Stimulated activated naive CD8-positive, alpha-beta T cell treated with anti-CD3 and anti-CD28 coated beads, Interleukin-15, amount 100 ng/mL, for 72 hours (primary cell): ENCODE data around the gene MSH6.

Source experiments
- ATAC-seq: fragments of 150-1000 bp; cut with Tn5 transposase; 2 replicates; pipeline ENCODE4 v1.10.0; 2021; ENCODE audit warnings: mild to moderate bottlenecking, moderate library complexity
- DNase-seq, 2 donors: peaks; one replicate each; pipeline ENCODE4 v3.0.0; 2021 to 2022
- H3K27ac Mint-ChIP-seq, 2 donors: one replicate each; pipeline ENCODE4 v1.8.0; 2022; ENCODE audit warnings: mild to moderate bottlenecking in 2 of 2, mixed read lengths in 2 of 2, moderate library complexity in 2 of 2
- H3K27me3 Mint-ChIP-seq: one replicate; pipeline ENCODE4 v1.8.0; 2022; ENCODE audit warnings: mixed read lengths
- H3K4me1 Mint-ChIP-seq: one replicate; pipeline ENCODE4 v1.8.0; 2022; ENCODE audit warnings: mild to moderate bottlenecking, mixed read lengths
- H3K4me3 Mint-ChIP-seq, 2 donors: one replicate each; pipeline ENCODE4 v1.8.0; 2022; ENCODE audit warnings: mild to moderate bottlenecking in 2 of 2, mixed read lengths in 2 of 2, moderate library complexity in 1 of 2
- H3K9me3 Mint-ChIP-seq, 2 donors: one replicate each; pipeline ENCODE4 v1.8.0; 2022; ENCODE audit warnings: mixed read lengths in 2 of 2

Gene MSH6

DNA sequence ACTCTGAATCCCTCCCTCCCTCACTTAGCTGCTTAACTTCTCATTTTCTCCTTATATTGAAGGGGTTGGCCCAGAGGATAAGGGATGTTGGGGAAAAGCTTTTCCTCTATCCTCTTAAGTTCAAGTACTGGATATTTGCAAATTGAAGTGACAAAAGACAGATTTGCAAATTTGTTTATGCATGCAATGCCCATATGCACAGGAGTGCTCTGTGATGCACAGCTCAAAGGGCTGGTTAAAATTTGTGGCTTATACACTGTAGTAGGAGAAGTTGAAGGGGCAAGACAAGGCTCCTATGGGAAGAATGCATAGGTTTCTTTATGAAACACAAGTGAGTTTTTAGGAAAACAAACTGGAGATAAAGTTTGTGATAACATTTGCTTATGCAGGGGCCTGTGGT, 8.4 kb upstream of the MSH6 start:
- Mint-ChIP-seq H3K4me3 (no peak overlapping the region), H3K27ac (no peak overlapping the region), H3K4me1 (no peaks in the 10 kb centered on the region), H3K9me3 (no peaks in the 10 kb centered on the region), H3K27me3 (no peaks in the 10 kb centered on the region)
- DNase-seq, result no peak
- no peak for ATAC-seq

DNA sequence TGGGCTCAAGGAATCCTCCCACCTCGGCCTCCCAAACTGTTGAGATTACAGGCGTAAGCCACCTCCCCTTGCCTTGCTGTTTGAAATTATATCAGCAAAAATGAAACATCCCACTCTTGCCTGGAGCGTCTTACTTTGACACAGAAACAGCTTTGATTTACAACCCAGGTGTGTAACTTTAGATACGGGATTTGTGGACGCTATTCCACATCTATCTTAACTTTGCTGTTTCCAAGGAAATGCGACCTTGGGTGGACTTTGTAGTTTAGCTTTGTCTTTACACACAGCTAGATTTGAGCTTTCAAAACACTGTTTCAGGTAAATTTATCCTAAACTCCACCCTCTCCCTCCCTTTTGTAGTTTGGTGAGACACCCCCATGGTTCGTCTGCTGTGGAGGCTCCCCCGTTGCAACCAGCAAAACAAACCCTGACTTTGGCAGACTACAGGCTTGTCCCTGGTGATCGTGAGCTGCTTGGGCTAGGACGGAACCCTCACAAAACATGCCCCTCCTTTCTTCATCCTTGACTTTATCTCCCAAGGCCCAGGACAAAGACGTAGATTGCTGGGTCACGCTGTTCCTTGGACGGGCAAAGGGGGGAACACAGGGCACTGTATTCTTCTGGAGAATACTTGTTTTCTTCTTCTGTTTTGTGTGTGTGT, 5.5 kb upstream of the MSH6 start:
- Mint-ChIP-seq H3K4me3 (no peak overlapping the region), H3K27me3 (no peaks in the 10 kb centered on the region), H3K9me3 (no peaks in the 10 kb centered on the region), H3K27ac (no peak overlapping the region), H3K4me1 (no peaks in the 10 kb centered on the region)
- DNase-seq, result no peak
- no peak for ATAC-seq

DNA sequence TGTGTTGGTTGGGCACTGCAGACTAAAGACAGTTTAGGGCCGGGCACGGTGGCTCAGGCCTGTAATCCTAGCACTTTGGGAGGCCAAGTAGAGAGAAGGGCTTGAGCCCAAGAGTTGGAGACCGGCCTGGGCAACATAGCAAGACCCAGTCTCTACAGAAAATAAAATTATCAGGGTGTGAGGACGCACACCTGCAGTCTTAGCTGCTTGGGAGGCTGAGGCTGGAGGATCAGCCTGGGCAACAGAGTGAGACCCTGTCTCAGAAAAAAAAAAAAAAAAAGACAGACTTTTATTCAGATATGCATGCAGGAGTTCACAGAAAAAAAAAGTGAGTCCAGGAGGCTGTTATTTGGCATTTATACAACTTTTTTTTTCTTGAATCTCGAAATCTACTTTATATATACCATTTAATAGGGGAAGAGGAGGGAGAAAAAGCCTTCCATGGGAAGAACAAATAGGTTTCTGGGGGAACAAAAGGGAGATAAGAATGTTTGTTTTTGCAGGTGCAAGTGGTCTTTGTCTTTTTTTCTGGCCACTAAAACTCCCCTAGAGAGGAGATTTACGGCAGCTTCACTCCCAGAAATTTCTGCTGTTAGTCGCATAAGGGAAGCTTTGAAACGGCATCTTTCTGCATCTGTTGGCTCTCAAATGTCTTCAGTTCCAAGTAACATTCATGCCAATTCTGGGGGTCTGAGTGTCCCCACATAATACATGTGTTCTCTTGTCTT, 4.1 kb upstream of the MSH6 start:
- Mint-ChIP-seq H3K9me3 (no peaks in the 10 kb centered on the region), H3K27ac (no peak overlapping the region), H3K4me3 (no peak overlapping the region), H3K4me1 (peaks cover 1% of the 10 kb centered on the region), H3K27me3 (no peaks in the 10 kb centered on the region)
- no peak for ATAC-seq
- DNase-seq, result no peak

DNA sequence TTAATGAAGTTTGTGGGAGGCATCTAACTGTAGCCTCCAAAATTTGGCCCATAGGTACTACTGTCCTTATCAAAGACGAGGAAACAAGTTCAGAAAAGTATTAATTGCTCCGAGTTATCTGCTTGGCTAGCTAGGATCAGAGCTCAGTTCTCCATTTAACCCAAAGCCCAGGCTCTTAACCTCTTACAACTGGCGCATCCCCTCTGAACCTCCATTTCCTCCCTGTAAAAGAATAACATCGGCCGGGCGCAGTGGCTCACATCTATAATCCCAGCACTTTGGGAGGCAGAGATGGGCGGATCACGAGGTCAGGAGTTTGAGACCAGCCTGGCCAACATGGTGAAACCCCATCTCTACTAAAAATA, 3.5 kb upstream of the MSH6 start:
- Mint-ChIP-seq H3K9me3 (no peaks in the 10 kb centered on the region), H3K27ac (no peak overlapping the region), H3K4me3 (no peak overlapping the region), H3K27me3 (no peaks in the 10 kb centered on the region), H3K4me1 (peaks cover 6% of the 10 kb centered on the region)
- DNase-seq (no peak), ATAC-seq (no peak)

DNA sequence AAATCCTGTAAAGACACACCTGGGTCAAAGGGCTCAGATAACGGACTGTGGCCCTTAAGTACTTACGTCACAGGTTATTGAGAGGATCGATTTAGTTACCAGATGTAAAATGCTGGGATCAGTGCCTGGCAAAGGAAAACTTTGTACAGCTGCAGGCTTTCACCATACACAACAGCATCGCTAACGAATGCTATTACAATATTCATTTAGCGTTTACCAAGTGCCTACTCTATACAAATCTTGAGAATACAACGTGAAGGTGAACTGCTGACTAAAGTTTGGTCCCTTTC, 619 bp upstream of the MSH6 start:
- H3K4me1 Mint-ChIP-seq, result peaks cover 33% of the 10 kb centered on the region
- H3K27ac Mint-ChIP-seq, result peak overlapping the region; percentile 46 to 91
- no peaks in the 10 kb centered on the region for H3K27me3 Mint-ChIP-seq
- ATAC-seq (no peak), DNase-seq (no peak)
- peak overlapping the region; percentile 81 to 94 for H3K4me3 Mint-ChIP-seq
- no peaks in the 10 kb centered on the region for H3K9me3 Mint-ChIP-seq

DNA sequence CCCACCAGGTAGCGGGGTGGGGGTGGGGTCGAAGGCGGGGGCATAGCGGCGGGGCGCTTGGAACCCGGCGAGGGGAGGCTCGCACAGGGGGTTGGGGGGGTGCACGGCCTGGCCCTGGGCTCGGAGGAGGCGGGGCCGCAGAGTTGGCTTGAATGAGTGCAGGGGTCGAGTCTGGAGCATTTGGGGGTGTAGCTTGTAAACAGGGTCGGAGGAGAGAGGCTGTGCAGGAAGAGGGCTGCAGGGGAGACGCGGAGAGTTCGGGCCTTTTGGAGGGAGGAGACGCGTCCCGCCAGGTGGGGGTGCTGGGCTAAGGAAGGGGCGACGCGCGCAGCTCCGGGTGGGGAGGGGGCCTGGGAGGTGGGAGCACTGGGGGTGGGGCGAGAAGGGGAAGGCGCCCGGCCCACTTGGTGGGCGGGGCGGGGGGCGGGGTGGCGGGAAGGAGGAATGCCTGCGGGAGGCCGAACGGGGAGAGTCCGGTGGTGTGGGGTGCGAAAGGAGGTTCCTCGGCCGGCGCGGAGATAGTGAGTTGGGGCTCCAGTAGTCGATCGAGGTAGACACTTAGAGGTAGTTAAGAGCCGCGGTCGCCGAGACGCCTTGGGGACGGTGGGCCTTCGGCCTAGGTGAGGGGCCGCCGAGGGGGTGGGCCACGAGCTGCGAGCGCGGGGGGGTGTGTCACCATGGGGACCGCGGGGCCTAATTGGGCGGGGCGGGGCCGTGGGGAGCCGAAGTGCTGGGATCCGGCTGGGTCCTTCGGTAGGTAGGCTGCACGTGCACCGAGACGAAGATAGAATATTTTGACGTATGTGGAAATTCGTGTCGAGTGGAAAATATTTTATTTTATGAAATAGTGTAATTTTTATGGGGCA, 774 bp downstream of the MSH6 start:
- Mint-ChIP-seq H3K27ac (peak overlapping the region; percentile 86 to 97), H3K27me3 (no peaks in the 10 kb centered on the region), H3K4me3 (peak overlapping the region; percentile 94), H3K9me3 (no peaks in the 10 kb centered on the region), H3K4me1 (peaks cover 33% of the 10 kb centered on the region)
- peak; percentile 58 to 71 for DNase-seq
- ATAC-seq, result peak; percentile 63

DNA sequence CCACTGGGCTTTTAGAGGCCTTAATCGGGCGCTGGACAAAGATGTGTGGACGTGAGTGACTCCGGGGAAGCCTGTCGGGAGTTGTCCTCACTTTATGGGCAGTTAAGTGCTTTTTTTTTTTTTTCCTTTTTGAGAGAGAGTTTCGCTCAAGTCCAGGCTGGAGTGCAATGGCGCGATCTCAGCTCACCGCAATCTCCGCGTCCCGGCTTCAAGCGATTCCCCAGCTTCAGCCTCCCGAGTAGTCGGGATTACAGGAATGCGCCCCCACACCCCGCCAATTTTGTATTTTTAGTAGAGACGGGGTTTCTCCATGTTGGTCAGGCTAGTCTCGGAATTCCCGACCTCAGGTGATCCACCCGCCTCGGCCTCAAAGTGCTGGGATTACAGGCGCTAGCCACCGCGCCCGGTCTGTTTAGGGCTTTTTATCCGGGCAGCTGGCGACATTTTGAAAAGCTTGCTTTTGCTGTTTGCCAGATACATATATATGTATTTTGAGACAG, 1.5 kb downstream of the MSH6 start:
- Mint-ChIP-seq H3K4me1 (peaks cover 33% of the 10 kb centered on the region), H3K4me3 (peak overlapping the region; percentile 94), H3K9me3 (no peaks in the 10 kb centered on the region), H3K27ac (peak overlapping the region; percentile 86 to 91), H3K27me3 (no peaks in the 10 kb centered on the region)
- ATAC-seq (no peak), DNase-seq (no peak)

DNA sequence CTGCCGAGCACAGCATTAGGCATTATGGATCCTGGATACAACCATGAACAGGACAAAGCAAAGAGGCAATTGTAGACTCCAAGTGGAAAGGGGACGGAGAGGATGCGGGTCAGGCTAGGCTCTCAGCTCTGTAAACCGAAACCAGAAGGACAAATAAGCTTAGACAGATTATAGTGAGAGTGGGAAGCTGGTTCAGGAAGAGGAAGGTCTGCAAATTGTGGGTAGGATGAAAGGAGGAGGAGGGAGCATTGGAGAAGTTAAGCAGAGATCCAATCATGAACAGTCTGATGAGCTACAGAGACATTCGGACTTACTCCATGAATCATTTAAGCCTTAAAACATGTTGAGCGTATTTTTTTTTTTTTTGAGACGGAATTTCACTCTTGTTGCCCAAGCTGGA, 3.0 kb downstream of the MSH6 start:
- peaks cover 37% of the 10 kb centered on the region for H3K4me1 Mint-ChIP-seq
- H3K27ac Mint-ChIP-seq, result peak overlapping the region; percentile 5 to 79
- ATAC-seq (no peak), DNase-seq (no peak)
- H3K9me3 Mint-ChIP-seq, result no peaks in the 10 kb centered on the region
- H3K4me3 Mint-ChIP-seq, result peak overlapping the region; percentile 36 to 94
- H3K27me3 Mint-ChIP-seq, result no peaks in the 10 kb centered on the region

DNA sequence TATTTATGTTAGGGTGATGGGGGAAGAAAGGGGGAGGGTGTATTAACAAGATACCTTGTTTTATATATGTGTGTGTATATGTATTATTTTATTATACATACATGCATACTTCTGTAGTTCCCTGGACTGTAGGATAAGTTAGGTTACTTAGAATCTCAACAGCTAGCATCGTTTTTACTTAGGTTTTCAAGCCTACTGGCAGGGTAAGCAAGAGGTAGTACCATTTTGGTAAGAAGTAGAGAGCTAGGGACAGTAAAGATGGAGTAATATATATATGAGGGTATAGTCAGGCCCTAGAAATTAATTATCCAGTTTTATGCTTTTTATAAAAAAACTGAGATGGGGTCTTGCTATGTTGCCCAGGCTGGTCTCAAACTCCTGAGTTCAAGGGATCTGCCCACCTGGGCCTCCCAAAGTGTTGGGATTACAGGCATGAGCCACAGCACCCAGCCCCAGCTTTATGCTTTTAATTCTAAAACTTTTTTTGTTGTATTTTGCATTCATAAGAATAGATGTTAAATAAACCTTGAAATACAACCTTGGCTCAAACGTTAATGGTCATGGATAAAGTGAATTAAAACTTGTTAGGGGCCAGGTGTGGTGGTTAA, 13.2 kb downstream of the MSH6 start:
- DNase-seq (no peak), ATAC-seq (no peak)
- H3K4me3 Mint-ChIP-seq, result no peak overlapping the region
- peak overlapping the region in 1 of 2 donors; percentile 88 for H3K27ac Mint-ChIP-seq
- H3K27me3 Mint-ChIP-seq, result no peaks in the 10 kb centered on the region
- H3K9me3 Mint-ChIP-seq, result peaks cover 0 to 4% of the 10 kb centered on the region in 2 donors
- H3K4me1 Mint-ChIP-seq, result peaks cover under 1% of the 10 kb centered on the region

DNA sequence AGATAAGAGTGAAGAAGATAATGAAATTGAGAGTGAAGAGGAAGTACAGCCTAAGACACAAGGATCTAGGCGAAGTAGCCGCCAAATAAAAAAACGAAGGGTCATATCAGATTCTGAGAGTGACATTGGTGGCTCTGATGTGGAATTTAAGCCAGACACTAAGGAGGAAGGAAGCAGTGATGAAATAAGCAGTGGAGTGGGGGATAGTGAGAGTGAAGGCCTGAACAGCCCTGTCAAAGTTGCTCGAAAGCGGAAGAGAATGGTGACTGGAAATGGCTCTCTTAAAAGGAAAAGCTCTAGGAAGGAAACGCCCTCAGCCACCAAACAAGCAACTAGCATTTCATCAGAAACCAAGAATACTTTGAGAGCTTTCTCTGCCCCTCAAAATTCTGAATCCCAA, 15.7 kb downstream of the MSH6 start:
- H3K4me3 Mint-ChIP-seq, result no peak overlapping the region
- ATAC-seq (no peak), DNase-seq (no peak)
- peaks cover 6 to 15% of the 10 kb centered on the region in 2 donors for H3K9me3 Mint-ChIP-seq
- peaks cover 6% of the 10 kb centered on the region for H3K4me1 Mint-ChIP-seq
- H3K27ac Mint-ChIP-seq, result peak overlapping the region in 1 of 2 donors; percentile 59
- no peaks in the 10 kb centered on the region for H3K27me3 Mint-ChIP-seq

DNA sequence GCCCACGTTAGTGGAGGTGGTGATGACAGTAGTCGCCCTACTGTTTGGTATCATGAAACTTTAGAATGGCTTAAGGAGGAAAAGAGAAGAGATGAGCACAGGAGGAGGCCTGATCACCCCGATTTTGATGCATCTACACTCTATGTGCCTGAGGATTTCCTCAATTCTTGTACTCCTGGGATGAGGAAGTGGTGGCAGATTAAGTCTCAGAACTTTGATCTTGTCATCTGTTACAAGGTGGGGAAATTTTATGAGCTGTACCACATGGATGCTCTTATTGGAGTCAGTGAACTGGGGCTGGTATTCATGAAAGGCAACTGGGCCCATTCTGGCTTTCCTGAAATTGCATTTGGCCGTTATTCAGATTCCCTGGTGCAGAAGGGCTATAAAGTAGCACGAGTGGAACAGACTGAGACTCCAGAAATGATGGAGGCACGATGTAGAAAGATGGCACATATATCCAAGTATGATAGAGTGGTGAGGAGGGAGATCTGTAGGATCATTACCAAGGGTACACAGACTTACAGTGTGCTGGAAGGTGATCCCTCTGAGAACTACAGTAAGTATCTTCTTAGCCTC, 16.2 kb downstream of the MSH6 start:
- Mint-ChIP-seq H3K9me3 (peaks cover 8 to 15% of the 10 kb centered on the region in 2 donors), H3K4me3 (no peak overlapping the region), H3K4me1 (peaks cover 6% of the 10 kb centered on the region), H3K27me3 (no peaks in the 10 kb centered on the region), H3K27ac (no peak overlapping the region)
- ATAC-seq, result no peak
- no peak for DNase-seq

DNA sequence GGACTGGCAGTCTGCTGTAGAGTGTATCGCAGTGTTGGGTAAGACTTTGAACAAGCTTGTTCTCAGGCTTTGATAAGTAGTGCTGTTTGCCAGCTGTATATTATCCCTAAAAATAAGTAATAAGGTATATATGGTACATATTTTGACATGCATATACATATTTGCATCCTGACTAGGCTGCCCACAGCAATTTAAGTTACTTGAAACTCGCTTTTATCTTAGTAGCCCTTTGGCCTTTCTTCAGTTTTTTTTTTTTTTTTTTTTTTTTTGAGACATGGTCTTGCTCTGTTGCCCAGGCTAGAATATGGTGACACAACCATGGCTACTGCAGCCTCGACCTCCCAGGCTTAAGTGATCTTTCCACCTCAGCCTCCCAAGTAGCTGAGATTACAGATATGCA, 18.2 kb downstream of the MSH6 start:
- ATAC-seq, result no peak
- no peaks in the 10 kb centered on the region for H3K27me3 Mint-ChIP-seq
- DNase-seq, result no peak
- no peak overlapping the region for H3K4me3 Mint-ChIP-seq
- H3K9me3 Mint-ChIP-seq, result peaks cover 8 to 15% of the 10 kb centered on the region in 2 donors
- H3K4me1 Mint-ChIP-seq, result peaks cover 6% of the 10 kb centered on the region
- peak overlapping the region in 1 of 2 donors; percentile 48 for H3K27ac Mint-ChIP-seq

DNA sequence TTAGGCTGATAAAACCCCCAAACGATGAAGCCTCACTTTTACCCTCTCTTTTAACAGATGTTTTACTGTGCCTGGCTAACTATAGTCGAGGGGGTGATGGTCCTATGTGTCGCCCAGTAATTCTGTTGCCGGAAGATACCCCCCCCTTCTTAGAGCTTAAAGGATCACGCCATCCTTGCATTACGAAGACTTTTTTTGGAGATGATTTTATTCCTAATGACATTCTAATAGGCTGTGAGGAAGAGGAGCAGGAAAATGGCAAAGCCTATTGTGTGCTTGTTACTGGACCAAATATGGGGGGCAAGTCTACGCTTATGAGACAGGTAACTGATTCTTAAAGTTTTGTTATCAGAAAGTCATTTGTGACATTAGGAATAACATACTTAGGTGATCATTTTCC, 20.4 kb downstream of the MSH6 start:
- Mint-ChIP-seq H3K27ac (peak overlapping the region in 1 of 2 donors; percentile 89), H3K9me3 (peaks cover 8 to 15% of the 10 kb centered on the region in 2 donors)

DNA sequence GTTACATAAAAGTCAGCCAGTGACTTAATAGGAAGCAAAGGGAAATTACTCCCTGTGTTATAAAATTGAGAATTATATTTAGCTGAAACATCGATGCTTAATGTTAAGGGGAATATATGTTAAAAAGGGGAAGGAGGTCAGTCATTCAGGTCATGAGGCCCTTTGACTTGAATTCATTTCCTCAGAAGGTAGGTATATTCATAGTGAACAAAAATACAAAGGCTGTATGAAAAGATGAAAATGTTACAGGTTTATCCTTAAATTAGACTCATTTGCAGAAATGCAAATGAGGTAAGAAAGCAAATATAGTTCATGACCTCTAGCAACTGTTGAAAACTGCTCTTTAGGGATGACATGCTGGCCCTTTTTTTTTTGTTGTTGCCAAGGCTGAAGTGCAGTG, 20.8 kb downstream of the MSH6 start:
- H3K4me1 Mint-ChIP-seq, result peaks cover 17% of the 10 kb centered on the region
- peaks cover 8 to 10% of the 10 kb centered on the region in 2 donors for H3K9me3 Mint-ChIP-seq
- ATAC-seq, result no peak
- no peak overlapping the region for H3K4me3 Mint-ChIP-seq
- no peak overlapping the region for H3K27ac Mint-ChIP-seq
- H3K27me3 Mint-ChIP-seq, result no peaks in the 10 kb centered on the region
- DNase-seq, result no peak

More for the DNA sequence above, 20.4 kb downstream of the MSH6 start:
- DNase-seq, result no peak
- Mint-ChIP-seq H3K27me3 (no peaks in the 10 kb centered on the region), H3K4me1 (peaks cover 12% of the 10 kb centered on the region), H3K4me3 (no peak overlapping the region)
- no peak for ATAC-seq

DNA sequence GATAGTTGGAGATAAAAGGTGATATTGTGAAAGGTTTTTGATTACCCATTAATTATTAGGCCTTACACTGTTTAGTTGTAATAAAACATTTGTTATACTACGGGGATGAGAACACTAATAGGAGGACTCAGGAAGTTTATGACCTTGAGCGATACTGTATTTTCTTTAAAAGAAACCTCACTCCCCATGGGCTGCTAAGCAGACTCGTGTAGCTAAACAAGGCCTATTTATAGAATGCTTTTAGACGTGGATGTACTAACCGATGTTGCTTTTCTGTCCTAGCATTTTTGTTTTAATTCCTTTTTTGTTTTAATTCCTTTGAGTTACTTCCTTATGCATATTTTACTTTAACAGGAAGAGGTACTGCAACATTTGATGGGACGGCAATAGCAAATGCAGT, 22.9 kb downstream of the MSH6 start:
- DNase-seq (no peak), ATAC-seq (no peak)
- Mint-ChIP-seq H3K4me3 (no peak overlapping the region), H3K27ac (no peak overlapping the region), H3K27me3 (no peaks in the 10 kb centered on the region), H3K9me3 (peaks cover 8 to 10% of the 10 kb centered on the region in 2 donors), H3K4me1 (peaks cover 21% of the 10 kb centered on the region)
